BJ (cell line): ENCODE data around the gene CARMIL1. TPM values are rescaled to one million over a fixed set of nuclear protein-coding genes. Genes with fewer than 3 reads are reported as not detected.

Source experiments
- CTCF ChIA-PET: fragments of 350-600 bp; formaldehyde crosslinking; extraction: SDS; loops from one replicate; lab custom pipeline; 2021; ENCODE audit warnings: antibody characterized with exemption, inconsistent platforms; lab: Yijun Ruan, JAX
- POLR2A ChIA-PET: fragments of 300-600 bp; sonication (Branson Sonifier 250); formaldehyde crosslinking; extraction: SDS; loops from one replicate; lab custom pipeline; 2021; ENCODE audit warnings: antibody characterized with exemption; lab: Charles Lee
- DNase-seq: peaks from one replicate; pipeline ENCODE4 v3.0.0-alpha.2; 2011; ENCODE audit warnings: low read depth
- H3K27me3 ChIP-seq: 2 replicates; pipeline ENCODE4 v1.6.0; 2011; ENCODE audit warnings: low read length; ENCODE audit not compliant: control insufficient read depth, insufficient read depth
- H3K36me3 ChIP-seq: 2 replicates; pipeline ENCODE4 v1.5.1; 2011; ENCODE audit warnings: low read length; ENCODE audit not compliant: control insufficient read depth, insufficient read depth
- H3K4me3 ChIP-seq: 2 replicates; pipeline ENCODE4 v1.5.1; 2011; ENCODE audit warnings: low read depth, mild to moderate bottlenecking, control low read depth, low read length
- CTCF ChIP-seq: IDR thresholded peaks from 2 replicates; pipeline ENCODE4 v1.5.1; 2011; ENCODE audit warnings: low read depth, mild to moderate bottlenecking, control low read depth, inconsistent platforms, low read length, moderate library complexity; ENCODE audit not compliant: insufficient read depth
- polyA plus RNA-seq: library from polyadenylated mRNA; depleted of rRNA; stranded (reverse); fragments of >200 nt; gene quantifications from 2 replicates; pipeline ENCODE4 v1.2.3, GENCODE V29; 2011

The CARMIL1 gene
- polyA plus RNA-seq, 1 experiment, result 3.7 TPM

- no peak for TF ChIP-seq CTCF
- ChIA-PET POLR2A (no interaction called here), CTCF (no interaction called here)
- DNase-seq, result no peak
- H3K36me3 ChIP-seq, result no peaks in the 10 kb centered on the region
- H3K4me3 ChIP-seq, result no peak overlapping the region
- no peaks in the 10 kb centered on the region for H3K27me3 ChIP-seq
Observed at GRCh38 chr6:25411316-25411950, 132.3 kb downstream of the CARMIL1 start.

- Histone ChIP-seq H3K36me3 (no peaks in the 10 kb centered on the region), H3K4me3 (no peak overlapping the region), H3K27me3 (no peaks in the 10 kb centered on the region)
- CTCF ChIA-PET, result interaction anchor here (1.6 kb wide), 1 partner anchor 11 kb away, joined by 4 read pairs; no protein-coding TSS in a partner anchor
- POLR2A ChIA-PET, result no interaction called here
- TF ChIP-seq CTCF, result no peak
- no peak for DNase-seq
Observed at GRCh38 chr6:25413207-25413905, 134.2 kb downstream of the CARMIL1 start.

- H3K4me3 ChIP-seq, result no peak overlapping the region
- no peak for TF ChIP-seq CTCF
- no peaks in the 10 kb centered on the region for H3K27me3 ChIP-seq
- DNase-seq, result no peak
- POLR2A ChIA-PET, result no interaction called here
- no peaks in the 10 kb centered on the region for H3K36me3 ChIP-seq
- CTCF ChIA-PET, result interaction anchor here (1.6 kb wide), 1 partner anchor 10 kb away, joined by 4 read pairs; no protein-coding TSS in a partner anchor
Observed at GRCh38 chr6:25414168-25414567, 135.0 kb downstream of the CARMIL1 start.

- DNase-seq, result no peak
- Histone ChIP-seq H3K36me3 (no peaks in the 10 kb centered on the region), H3K27me3 (no peaks in the 10 kb centered on the region), H3K4me3 (no peak overlapping the region)
- no peak for TF ChIP-seq CTCF
- ChIA-PET POLR2A (no interaction called here), CTCF (interaction anchor here (1.0 kb wide), 1 partner anchor 10 kb away, joined by 4 read pairs; no protein-coding TSS in a partner anchor)
Observed at GRCh38 chr6:25414755-25415154, 135.6 kb downstream of the CARMIL1 start.

- CTCF ChIA-PET, result interaction anchor here (1.0 kb wide), 1 partner anchor 10 kb away, joined by 4 read pairs; no protein-coding TSS in a partner anchor
- H3K27me3 ChIP-seq, result no peaks in the 10 kb centered on the region
- no peak overlapping the region for H3K4me3 ChIP-seq
- no peaks in the 10 kb centered on the region for H3K36me3 ChIP-seq
- no peak for DNase-seq
- POLR2A ChIA-PET, result no interaction called here
- TF ChIP-seq CTCF, result no peak
Observed at GRCh38 chr6:25415274-25415673, 136.1 kb downstream of the CARMIL1 start.
